HFFc6 (cell line): Measurements from ENCODE around the gene CCDC183. TPM values are rescaled to one million over a fixed set of nuclear protein-coding genes. Genes with fewer than 3 reads are reported as not detected.
"Not testable (repeated sequence)": the region's sequence is repeated elsewhere in the genome, so short reads cannot be mapped to it uniquely, and the experiment has no call there.

Source experiments
- DNase-seq: peaks from one replicate; pipeline ENCODE4 v3.0.0-alpha.2; 2018
- H3K27ac Mint-ChIP-seq: 2 replicates; pipeline ENCODE4 v1.8.0; 2020; ENCODE audit warnings: mild to moderate bottlenecking, mixed read lengths
- H3K27me3 Mint-ChIP-seq: 2 replicates; pipeline ENCODE4 v1.8.0; 2021; ENCODE audit warnings: mild to moderate bottlenecking, moderate library complexity, mixed read lengths; ENCODE audit not compliant: insufficient read depth
- H3K36me3 Mint-ChIP-seq: 2 replicates; pipeline ENCODE4 v1.8.0; 2021; ENCODE audit warnings: low read depth, mixed read lengths
- H3K4me1 Mint-ChIP-seq: 2 replicates; pipeline ENCODE4 v1.8.0; 2020; ENCODE audit warnings: low read depth, mixed read lengths
- H3K4me3 Mint-ChIP-seq: 2 replicates; pipeline ENCODE4 v1.8.0; 2020; ENCODE audit warnings: mild to moderate bottlenecking, moderate library complexity, mixed read lengths
- H3K9me3 Mint-ChIP-seq: 2 replicates; pipeline ENCODE4 v1.8.0; 2020; ENCODE audit warnings: mild to moderate bottlenecking, mixed read lengths
- total RNA-seq, 6 experiments: library from RNA; stranded (reverse); fragmentation: NEBNext Ultra II Directional; extraction: Animal tissue kit (Norgen Biotek cat#: 25700); gene quantifications; 2 replicates in 1 of 6; 3 replicates in 5 of 6; pipeline ENCODE4 v1.2.3, GENCODE V29; 2021
- TF ChIP-seq, protein P1 (sequence below): fragments of 200-600 bp; sonication (generic); IDR thresholded peaks from 2 replicates; pipeline ENCODE4 v1.5.0; 2021; ENCODE audit warnings: antibody characterized with exemption, mild to moderate bottlenecking

Gene CCDC183
- total RNA-seq, 6 experiments from 2014 or later = 0.25 to 0.87 (median 0.34) TPM

DNA sequence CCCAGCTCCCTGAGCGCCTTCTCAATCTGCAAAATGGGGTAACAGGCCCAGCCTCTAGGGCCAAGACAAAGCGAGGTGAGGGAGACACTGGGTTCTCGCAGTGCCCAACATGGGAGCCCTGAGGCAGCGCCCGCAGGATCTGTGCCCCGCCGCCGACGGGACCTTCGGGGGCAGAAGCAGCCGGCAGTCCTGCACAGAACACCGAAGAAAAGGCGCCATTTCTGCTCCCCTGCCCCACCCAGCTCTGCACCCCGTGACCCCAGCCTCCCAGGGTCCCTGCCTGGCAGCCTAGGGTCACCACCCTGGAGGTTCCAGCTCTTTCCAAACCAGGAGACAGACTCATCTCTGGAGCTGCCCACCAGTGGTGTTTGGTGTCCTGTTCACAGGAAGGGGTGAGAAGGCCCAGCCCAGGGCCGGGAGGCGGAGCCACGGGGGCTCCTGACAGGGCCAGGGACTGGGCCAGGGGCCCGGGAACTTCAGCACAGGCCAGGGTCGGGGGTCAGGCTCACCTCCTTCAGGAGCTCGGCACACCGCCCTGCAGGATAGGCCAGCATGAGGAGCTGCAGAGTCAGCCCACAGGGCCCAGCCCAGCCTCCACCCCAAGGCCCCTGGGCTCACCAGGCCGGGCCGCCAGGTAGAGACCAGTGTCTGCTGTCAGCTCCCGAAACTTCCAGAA is 41.4 kb upstream of the CCDC183 start:
- H3K36me3 Mint-ChIP-seq = peaks cover 11% of the 10 kb centered on the region
- DNase-seq = no peak
- H3K27ac Mint-ChIP-seq = no peak overlapping the region
- H3K27me3 Mint-ChIP-seq = peaks cover 9% of the 10 kb centered on the region
- H3K4me1 Mint-ChIP-seq = no peaks in the 10 kb centered on the region; the same call in 1 of the 2 replicates
- TF ChIP-seq, protein P1, sequence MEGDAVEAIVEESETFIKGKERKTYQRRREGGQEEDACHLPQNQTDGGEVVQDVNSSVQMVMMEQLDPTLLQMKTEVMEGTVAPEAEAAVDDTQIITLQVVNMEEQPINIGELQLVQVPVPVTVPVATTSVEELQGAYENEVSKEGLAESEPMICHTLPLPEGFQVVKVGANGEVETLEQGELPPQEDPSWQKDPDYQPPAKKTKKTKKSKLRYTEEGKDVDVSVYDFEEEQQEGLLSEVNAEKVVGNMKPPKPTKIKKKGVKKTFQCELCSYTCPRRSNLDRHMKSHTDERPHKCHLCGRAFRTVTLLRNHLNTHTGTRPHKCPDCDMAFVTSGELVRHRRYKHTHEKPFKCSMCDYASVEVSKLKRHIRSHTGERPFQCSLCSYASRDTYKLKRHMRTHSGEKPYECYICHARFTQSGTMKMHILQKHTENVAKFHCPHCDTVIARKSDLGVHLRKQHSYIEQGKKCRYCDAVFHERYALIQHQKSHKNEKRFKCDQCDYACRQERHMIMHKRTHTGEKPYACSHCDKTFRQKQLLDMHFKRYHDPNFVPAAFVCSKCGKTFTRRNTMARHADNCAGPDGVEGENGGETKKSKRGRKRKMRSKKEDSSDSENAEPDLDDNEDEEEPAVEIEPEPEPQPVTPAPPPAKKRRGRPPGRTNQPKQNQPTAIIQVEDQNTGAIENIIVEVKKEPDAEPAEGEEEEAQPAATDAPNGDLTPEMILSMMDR = no peak
- peaks cover 31% of the 10 kb centered on the region for H3K9me3 Mint-ChIP-seq
- H3K4me3 Mint-ChIP-seq = no peak overlapping the region

DNA sequence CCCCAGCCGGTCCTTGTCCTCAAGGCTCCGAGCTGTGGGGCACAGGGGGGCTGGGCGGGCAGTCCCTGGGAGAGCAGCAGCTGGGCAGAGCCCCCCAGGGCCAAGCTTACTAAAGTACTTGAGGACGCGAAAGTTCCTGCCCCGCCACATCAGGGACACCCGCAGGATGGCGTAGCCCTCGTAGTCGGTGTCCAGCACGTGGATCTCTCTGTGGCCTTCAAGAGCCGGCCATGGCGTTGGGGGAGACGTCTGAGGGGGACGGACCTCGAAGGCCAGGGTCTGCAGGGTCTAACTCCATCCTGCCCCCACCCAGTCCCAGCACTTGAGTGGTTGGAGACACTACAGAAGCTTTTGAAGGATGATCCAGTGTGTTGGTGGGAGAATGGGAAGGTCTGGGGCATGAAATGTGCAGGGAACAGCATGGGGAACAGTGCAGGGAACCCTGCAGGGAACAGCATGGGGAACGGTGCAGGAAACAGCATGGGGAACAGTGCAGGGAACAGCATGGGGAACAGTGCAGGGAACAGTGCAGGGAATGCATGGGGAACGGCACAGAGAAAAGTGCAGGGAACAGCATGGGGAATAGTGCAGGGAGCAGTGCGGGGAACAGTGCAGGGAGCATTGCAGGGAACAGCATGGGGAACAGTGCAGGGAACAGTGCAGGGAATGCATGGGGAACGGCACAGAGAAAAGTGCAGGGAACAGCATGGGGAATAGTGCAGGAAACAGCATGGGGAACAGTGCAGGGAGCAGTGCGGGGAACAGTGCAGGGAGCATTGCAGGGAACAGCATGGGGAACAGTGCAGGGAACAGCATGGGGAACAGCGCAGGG is 40.6 kb upstream of the CCDC183 start:
- Mint-ChIP-seq H3K36me3 (peaks cover 11% of the 10 kb centered on the region), H3K9me3 (peaks cover 31% of the 10 kb centered on the region)
- H3K27ac Mint-ChIP-seq, H3K4me1 Mint-ChIP-seq, DNase-seq, H3K27me3 Mint-ChIP-seq, H3K4me3 Mint-ChIP-seq: not testable (repeated sequence)

DNA sequence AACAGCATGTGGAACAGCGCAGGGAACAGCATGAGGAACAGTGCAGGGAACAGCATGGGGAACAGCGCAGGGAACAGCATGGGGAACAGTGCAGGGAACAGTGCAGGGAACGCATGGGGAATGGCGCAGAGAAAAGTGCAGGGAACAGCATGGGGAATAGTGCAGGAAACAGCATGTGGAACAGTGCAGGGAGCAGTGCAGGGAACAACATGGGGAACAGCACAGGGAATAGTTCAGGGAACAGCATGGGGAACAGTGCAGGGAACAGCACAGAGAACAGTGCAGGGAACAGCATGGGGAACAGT is 40.1 kb upstream of the CCDC183 start:
- peaks cover 9% of the 10 kb centered on the region for H3K27me3 Mint-ChIP-seq
- no peak for DNase-seq
- peaks cover 31% of the 10 kb centered on the region for H3K9me3 Mint-ChIP-seq
- H3K4me3 Mint-ChIP-seq = no peak overlapping the region
- H3K4me1 Mint-ChIP-seq = 0 out of 2 replicates have a peak, but pooled peaks cover 3% of the 10 kb centered on the region
- peaks cover 11% of the 10 kb centered on the region for H3K36me3 Mint-ChIP-seq
- TF ChIP-seq, protein P1 = no peak
- no peak overlapping the region for H3K27ac Mint-ChIP-seq

DNA sequence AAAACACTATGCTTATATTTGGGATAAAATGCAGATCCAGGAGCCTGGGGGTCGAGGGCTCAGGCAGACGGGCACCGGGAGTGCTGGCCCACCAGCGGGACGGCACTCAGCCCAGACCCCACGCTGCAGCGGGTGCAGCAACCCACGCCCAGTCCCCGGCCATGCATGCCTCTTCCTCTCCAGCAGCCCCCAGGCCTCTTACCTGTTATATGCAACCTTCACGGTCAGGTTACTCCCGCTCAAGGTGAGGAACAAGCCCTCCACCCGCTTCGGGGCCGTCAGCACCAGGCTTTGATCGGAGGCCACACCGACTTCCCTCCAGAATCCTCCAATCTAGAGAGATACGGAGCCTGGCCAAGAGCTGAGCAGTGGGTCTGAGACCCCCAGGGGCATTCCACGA is 39.3 kb upstream of the CCDC183 start:
- H3K27ac Mint-ChIP-seq = no peak overlapping the region
- peaks cover 27% of the 10 kb centered on the region for H3K9me3 Mint-ChIP-seq
- no peak overlapping the region for H3K4me3 Mint-ChIP-seq
- H3K27me3 Mint-ChIP-seq = peaks cover 9% of the 10 kb centered on the region
- DNase-seq = no peak
- H3K4me1 Mint-ChIP-seq = 0 out of 2 replicates have a peak, but pooled peaks cover 6% of the 10 kb centered on the region
- H3K36me3 Mint-ChIP-seq = peaks cover 11% of the 10 kb centered on the region
- TF ChIP-seq, protein P1 = no peak

DNA sequence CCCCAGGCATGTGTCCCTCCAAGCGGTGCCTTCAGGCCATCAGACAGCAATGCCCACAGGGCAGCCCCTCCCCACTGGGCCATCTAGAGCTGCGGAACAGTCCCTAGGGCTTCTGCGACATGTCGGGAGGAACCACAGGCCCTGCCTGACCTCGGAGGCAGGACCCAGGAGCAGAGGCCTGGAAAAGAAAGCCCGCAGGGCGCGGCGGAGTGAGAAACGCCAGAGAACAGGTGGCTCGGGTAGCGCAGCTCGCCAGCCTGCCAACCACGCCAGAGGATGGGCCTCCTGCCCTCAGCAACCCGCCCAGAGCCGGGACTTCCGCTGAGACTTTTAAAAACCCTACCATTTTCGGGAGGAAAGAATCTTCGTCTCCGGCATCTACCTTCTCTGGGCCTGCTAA is 38.8 kb upstream of the CCDC183 start:
- peaks cover 7% of the 10 kb centered on the region for H3K27me3 Mint-ChIP-seq
- TF ChIP-seq, protein P1 = no peak
- H3K36me3 Mint-ChIP-seq = peaks cover 11% of the 10 kb centered on the region
- no peak overlapping the region for H3K4me3 Mint-ChIP-seq
- H3K4me1 Mint-ChIP-seq = 0 out of 2 replicates have a peak, but pooled peaks cover 6% of the 10 kb centered on the region
- H3K27ac Mint-ChIP-seq = no peak overlapping the region
- DNase-seq = no peak
- peaks cover 22% of the 10 kb centered on the region for H3K9me3 Mint-ChIP-seq

DNA sequence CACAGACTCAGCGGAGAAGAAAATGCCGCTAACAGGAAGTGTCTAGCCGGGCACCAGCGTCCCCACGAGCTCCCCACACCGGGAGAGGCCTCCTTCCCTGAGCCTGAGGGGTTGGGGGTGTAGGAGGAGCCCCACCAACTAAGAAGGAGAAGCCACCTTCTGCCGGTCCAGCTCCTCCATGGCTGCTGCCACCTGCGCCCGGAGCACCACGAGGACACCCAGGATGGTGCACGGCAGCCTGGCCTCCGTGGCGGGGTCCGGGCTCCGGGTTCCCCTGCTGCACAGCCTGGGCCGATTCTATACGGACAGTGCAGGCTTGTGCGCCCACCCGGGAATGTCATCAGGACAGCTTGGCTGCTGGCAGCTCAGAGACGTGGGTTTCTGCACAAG is 38.4 kb upstream of the CCDC183 start:
- Mint-ChIP-seq H3K36me3 (peaks cover 11% of the 10 kb centered on the region), H3K9me3 (peaks cover 19% of the 10 kb centered on the region), H3K4me3 (no peak overlapping the region), H3K27me3 (peaks cover 5% of the 10 kb centered on the region), H3K4me1 (0 out of 2 replicates have a peak, but pooled peaks cover 6% of the 10 kb centered on the region), H3K27ac (no peak overlapping the region)
- DNase-seq = no peak
- TF ChIP-seq, protein P1 = no peak
